HuH-7.5 (cell line): Measurements from ENCODE around the gene PTPRN2.
"Not testable (repeated sequence)": the region's sequence is repeated elsewhere in the genome, so short reads cannot be mapped to it uniquely, and the experiment has no call there.

ENCODE experiments used
- DNase-seq: peaks from one replicate; pipeline ENCODE4 v3.0.0; 2011; ENCODE audit warnings: low spot score

PTPRN2 gene

DNA sequence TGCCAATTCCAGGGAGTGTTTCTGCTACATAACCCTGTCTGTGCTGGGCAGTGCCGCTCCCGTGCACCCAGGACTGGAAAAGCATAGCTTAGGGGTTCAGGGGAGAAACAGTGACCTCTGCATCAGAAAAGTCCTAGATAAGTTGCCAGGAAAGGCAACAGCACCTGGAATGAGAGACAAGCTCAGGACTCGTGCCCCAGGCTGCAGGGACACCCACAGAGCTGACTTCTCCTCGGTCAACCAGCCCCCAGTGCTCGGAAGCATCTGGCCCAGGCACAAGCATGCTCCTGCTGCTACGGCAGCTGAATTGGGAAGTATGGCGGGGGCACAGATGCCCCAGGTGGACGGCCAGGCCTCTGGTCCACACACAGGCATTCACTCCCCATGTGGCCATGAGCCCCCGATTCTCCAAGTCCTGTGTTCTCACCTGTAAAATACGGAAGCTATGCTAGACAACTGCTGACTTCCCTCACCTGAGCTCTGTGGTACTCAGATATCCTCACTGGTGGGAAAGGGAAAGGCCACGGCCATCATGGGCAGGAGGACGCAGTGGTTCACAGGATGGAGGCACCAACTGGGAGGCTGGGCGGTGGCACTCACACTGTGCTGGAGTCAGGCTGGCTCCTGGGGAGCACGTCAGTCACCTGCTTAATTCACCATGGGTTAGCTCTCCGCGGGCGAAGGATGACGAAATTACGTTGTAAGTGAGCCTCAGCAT, 220.5 kb downstream of the PTPRN2 start:
- no peak for DNase-seq

- no peak for DNase-seq
These were observed 221.3 kb downstream of the PTPRN2 start for GRCh38 chr7:158366346-158366745.

GRCh38 chr7:158365267-158365666, 222.4 kb downstream of the PTPRN2 start:
- no peak for DNase-seq

GRCh38 chr7:158364451-158364850, 223.2 kb downstream of the PTPRN2 start:
- DNase-seq = no peak

DNA sequence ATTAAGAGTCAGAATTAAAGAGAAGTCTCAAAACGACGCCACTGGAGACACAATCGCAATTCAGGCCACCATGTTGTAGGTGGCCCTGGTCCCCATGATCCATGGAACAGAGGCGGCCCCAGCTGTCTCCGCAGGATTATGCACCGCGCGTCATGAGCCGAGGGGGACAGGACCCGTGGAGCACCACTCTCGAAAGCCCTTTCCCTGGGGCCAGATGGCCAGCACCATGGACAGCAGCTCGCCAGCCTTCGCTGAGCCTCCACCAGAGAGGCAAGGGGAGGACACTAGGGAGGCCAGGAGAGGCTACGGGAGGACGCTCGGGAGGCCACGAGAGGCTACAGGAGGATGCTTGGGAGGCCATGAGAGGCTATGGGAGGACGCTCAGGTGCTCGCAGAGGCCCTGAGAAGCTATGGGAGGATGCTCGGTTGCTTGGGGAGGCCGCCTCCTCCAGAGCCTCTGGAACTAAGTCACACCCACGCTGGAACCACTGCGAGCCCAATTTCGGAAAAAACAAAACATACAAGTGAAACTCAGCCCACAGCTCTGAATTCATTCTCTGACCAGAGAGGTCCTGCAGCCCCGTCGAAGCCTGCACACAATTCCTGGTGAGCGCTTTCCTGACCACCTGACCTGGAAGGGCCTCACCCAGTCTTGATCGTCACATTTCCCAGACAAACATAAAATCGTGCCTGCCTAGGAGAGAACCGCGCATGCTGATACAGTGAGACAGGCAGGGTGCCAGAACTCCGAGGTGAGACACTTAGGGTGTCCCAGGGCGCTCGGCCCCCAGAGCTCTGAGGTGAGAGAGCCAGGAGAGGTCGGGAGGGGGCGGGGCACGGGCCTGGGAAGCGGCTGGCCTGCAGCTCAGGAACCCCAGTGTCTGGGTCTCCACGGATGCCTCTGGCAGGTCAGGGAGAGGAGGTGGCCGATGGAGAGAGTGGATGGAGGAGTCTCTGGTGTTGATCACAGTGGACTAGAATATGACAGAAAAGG, 224.4 kb downstream of the PTPRN2 start:
- no peak for DNase-seq

- no peak for DNase-seq
These were observed 225.6 kb downstream of the PTPRN2 start for GRCh38 chr7:158362001-158362400.

GRCh38 chr7:158361326-158361946, 226.2 kb downstream of the PTPRN2 start:
- no peak for DNase-seq

- no peak for DNase-seq
These were observed 228.5 kb downstream of the PTPRN2 start for GRCh38 chr7:158358926-158359645.

DNA sequence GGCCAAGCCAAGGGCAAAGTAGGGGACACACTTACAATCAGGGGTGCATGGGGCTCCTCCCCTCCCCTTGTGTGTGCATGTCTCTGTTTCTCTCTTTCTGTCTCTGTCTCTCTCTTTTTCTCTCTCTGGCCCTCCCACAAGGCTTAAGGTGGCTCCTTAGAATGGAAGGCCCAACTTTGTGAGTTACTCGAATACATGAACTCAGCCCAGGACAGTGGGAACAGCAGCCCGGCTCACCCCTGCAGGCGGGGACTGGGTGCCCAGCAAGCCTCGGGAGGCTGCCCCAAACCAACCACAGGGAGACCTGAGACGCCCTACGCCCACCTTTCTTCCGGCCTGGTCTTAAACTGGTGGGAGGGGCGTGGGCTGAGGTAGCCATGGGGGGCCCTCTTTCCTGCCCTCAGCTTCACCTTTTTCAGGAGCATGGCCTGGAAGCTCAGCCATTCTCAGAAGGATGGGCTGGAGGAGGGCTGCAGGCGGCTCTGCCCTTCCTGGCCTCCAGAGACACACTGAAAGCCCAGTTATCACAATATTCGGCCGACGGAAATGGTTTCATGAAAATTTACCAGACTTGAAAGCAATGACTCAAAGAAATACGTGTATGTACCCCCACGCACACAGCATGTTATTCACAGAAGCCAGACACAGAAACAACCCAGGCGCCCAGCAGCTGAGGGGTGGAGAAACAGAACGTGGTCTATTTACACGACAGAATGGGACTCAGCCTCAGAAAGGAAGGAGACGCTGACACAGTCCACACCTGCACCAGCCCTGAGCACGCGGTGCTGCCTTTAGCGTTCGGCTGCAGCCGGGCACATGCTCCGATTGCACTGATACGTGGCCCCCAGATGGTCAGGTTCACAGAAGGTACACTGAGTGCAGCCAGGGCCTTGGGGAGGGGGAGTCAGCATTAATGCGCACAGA, 229.5 kb downstream of the PTPRN2 start:
- no peak for DNase-seq

- no peak for DNase-seq
These were observed 230.3 kb downstream of the PTPRN2 start for GRCh38 chr7:158357106-158357897.

- no peak for DNase-seq
These were observed 231.2 kb downstream of the PTPRN2 start for GRCh38 chr7:158356454-158356853.

DNA sequence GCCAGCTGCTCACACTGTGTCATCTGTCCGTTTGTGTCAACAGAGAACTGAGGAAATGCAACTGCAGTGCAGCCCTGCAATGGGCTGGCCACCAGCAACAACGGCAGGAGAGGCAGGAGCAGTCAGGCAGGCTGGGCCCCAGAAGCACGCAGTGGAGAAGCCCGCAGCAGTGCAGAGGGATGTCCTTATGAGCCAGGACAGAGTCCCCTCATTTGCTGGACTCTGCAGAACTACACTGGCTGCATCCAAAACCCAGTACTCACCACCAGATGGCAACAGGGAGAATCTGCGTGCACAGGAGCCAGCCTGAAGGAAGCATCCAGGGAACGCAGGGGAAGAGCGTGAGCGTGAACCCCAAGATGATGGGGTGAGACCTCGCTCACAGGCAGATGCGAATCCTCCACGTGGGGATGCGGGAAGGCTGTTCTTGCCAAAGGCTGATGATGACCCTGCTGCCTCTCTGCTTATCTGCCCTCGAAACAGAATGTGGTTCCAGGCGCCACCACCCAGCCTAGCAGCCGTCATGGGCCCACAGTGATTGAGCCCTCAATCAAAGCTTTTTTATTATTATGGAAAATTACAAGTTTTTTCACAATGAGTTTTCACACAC, 232.1 kb downstream of the PTPRN2 start:
- DNase-seq = peak; percentile 26

- no peak for DNase-seq
These were observed 232.8 kb downstream of the PTPRN2 start for GRCh38 chr7:158354861-158355260.

DNA sequence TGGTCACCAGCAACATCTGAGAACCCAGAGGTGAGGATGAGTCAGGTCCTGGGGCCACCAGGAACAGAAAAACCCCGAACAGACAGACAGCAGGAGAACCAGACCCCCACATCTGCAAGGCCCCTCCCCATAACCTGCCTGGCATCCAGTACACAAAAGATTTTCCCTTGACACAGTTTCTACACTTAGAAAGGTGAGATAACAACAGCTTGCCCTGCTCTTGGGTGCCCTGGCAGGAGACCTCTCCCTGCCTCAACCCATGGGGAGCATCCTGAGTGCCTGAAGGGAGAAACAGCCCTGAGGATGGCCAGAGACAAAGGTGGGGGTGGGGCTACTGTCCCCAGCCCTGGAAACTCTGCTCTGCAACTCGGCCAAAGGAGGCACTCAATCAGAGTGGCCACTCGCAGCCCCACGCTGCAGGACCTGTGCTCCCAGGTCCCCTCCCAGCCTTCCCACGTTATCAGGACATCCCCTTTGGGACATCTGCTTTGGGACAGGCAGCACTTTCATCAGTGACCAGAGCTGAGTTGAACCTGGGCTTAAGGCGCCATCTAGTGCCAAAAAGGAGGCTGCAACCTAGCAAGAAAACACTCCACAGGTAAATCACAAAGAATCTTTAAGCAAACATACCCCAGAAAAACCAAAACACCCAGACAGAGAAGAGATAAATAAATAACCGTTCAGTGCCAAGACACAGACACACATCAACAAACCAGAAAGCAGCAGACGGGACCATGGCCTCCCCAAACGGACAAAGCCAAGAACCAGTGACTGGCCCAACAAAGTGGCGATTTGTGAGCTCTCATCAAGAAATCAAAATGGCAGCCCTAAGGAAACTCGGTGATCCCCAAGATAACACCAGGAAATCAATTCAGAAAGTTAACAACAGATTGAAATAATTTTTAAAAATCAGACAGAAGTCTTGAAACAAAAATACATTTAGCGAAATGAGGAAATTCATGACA, 233.7 kb downstream of the PTPRN2 start:
- DNase-seq = peak; percentile 47

GRCh38 chr7:158351899-158352729, 235.5 kb downstream of the PTPRN2 start:
- not testable (repeated sequence) for DNase-seq

GRCh38 chr7:158351481-158351880, 236.1 kb downstream of the PTPRN2 start:
- no peak for DNase-seq

DNA sequence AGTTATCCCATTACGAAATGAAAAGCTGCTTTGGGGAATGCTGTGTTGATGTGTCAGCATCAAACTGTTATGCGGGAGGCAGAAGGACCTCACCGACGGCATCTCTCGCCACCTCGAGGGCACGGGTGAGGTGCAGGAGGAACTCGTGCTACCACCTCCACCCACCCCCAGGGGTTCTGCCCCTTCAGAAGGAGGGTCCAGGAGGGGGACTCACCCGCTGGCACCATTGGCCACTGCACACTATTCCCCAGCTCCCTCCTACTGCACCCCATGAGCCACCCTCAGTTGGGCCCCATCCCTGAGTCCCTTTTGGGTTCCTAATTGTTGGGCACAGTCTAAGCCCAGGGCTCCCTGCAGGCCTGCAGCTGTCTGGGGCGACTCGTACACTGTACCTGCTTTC, 236.6 kb downstream of the PTPRN2 start:
- no peak for DNase-seq
